HepG2 (cell line): ENCODE measurements around the gene DND1. TPM values are rescaled to one million over a fixed set of nuclear protein-coding genes. Genes with fewer than 3 reads are reported as not detected.

Experiments
- ATAC-seq: fragments of 200-7000 bp; cut with Tn5 transposase; 3 replicates; pipeline ENCODE4 v1.9.1; 2020; ENCODE audit warnings: mild to moderate bottlenecking, moderate library complexity
- BruUV-seq: library from RNA; stranded (reverse); fragments of 400-500 nt; replicated peaks from 2 replicates; lab custom pipeline; 2021; lab: Mats Ljungman, UMichigan
- CTCF ChIA-PET: fragments of 300-600 bp; formaldehyde crosslinking; extraction: SDS; loops from one replicate; lab custom pipeline; 2021; ENCODE audit warnings: low total read pairs, inconsistent platforms, low intra/inter-chr PET ratio; lab: Yijun Ruan, JAX
- POLR2A ChIA-PET: fragments of 350-600 bp; sonication (Branson Sonifier 250); formaldehyde crosslinking; loops from one replicate; lab custom pipeline; 2020; ENCODE audit warnings: antibody characterized with exemption, inconsistent platforms; lab: Yijun Ruan, JAX
- DNase-seq: peaks from one replicate; pipeline ENCODE4 v3.0.0-alpha.2; 2015; ENCODE audit warnings: low spot score
- FAIRE-seq: peaks from 3 replicates; lab custom pipeline; 2011; peaks lifted over from hg19 to GRCh38; lab: Jason Lieb, UNC
- H2AFZ ChIP-seq: one replicate; pipeline ENCODE4 v1.6.1; 2011; ENCODE audit warnings: low read length, inconsistent platforms
- H3K27ac ChIP-seq: fragments of 300-600 bp; 3 replicates; pipeline ENCODE4 v1.8.0; 2011; ENCODE audit warnings: mixed run types, mild to moderate bottlenecking, mixed read lengths, low read length, inconsistent platforms; ENCODE audit not compliant: insufficient read depth; ENCODE audit errors: extremely low read length
- H3K27me3 ChIP-seq, 2 experiments: fragments of 200-600 bp in 1 of 2; 2 replicates in 1 of 2; 3 replicates in 1 of 2; pipeline versions ENCODE4 v1.6.0 to v1.8.0; 2011; ENCODE audit warnings: low read length in 2 of 2, mild to moderate bottlenecking in 2 of 2, moderate library complexity in 2 of 2, inconsistent platforms in 1 of 2; ENCODE audit not compliant: insufficient read depth in 2 of 2, control insufficient read depth in 1 of 2
- H3K36me3 ChIP-seq, 2 experiments: fragments of 200-600 bp in 1 of 2; replicated peaks in 1 of 2; 2 replicates in 1 of 2; 3 replicates in 1 of 2; pipeline versions ENCODE4 v1.5.1 to v1.8.0; 2011; ENCODE audit warnings: low read length in 2 of 2, inconsistent platforms in 1 of 2; ENCODE audit not compliant: insufficient read depth in 2 of 2, control insufficient read depth in 1 of 2
- H3K4me1 ChIP-seq: 2 replicates; pipeline ENCODE4 v1.5.1; 2012; ENCODE audit warnings: low read length, inconsistent platforms; ENCODE audit not compliant: insufficient read depth
- H3K4me2 ChIP-seq: 2 replicates; pipeline ENCODE4 v1.6.0; 2011; ENCODE audit warnings: low read depth, low read length, inconsistent platforms
- H3K4me3 ChIP-seq, 3 experiments: fragments of 200-600 bp in 1 of 3; sonication (generic), shearing (Covaris generic) in 1 of 3; replicated peaks in 1 of 3; 2 replicates each; pipeline ENCODE4 v1.5.1; 2011 to 2016; ENCODE audit warnings: low read length in 3 of 3, inconsistent platforms in 2 of 3, low read depth in 2 of 3, mild to moderate bottlenecking in 2 of 3, control low read depth in 1 of 3, mixed read lengths in 1 of 3; ENCODE audit not compliant: insufficient read depth in 1 of 3
- H3K79me2 ChIP-seq: one replicate; pipeline ENCODE4 v1.6.1; 2011; ENCODE audit warnings: low read length, inconsistent platforms; ENCODE audit not compliant: insufficient read depth
- H3K9ac ChIP-seq: 2 replicates; pipeline ENCODE4 v1.6.0; 2011; ENCODE audit warnings: mild to moderate bottlenecking, low read depth, low read length, inconsistent platforms; ENCODE audit not compliant: insufficient read depth
- H3K9me3 ChIP-seq: 2 replicates; pipeline ENCODE4 v1.5.1; 2012; ENCODE audit warnings: mild to moderate bottlenecking, low read length
- H4K20me1 ChIP-seq: 2 replicates; pipeline ENCODE4 v1.6.0; 2011; ENCODE audit warnings: inconsistent platforms, mild to moderate bottlenecking, low read length, moderate library complexity; ENCODE audit not compliant: insufficient read depth
- CCDC6 ChIP-seq: sonication (generic); formaldehyde crosslinking; IDR thresholded peaks from 2 replicates; pipeline ENCODE4 v1.8.1; 2022; ENCODE audit warnings: mild to moderate bottlenecking, missing genetic modification reagents, moderate library complexity
- KDM1A ChIP-seq: IDR thresholded peaks from 2 replicates; pipeline ENCODE4 v1.6.1; 2016; ENCODE audit warnings: missing compliant biosample characterization
- SRY ChIP-seq: sonication (generic); formaldehyde crosslinking; IDR thresholded peaks from 2 replicates; pipeline ENCODE4 v1.8.0; 2022; ENCODE audit warnings: mild to moderate bottlenecking, missing genetic modification reagents
- ZNF335 ChIP-seq: sonication (generic); formaldehyde crosslinking; IDR thresholded peaks from 2 replicates; pipeline ENCODE4 v1.4.0; 2020; ENCODE audit warnings: missing genetic modification reagents
- WGBS: methylation state at CpG from one replicate; pipeline ENCODE4 v1.1.6; 2017; ENCODE audit warnings: low lambda C conversion rate; 5-methylcytosine and 5-hydroxymethylcytosine counted together
- in situ Hi-C: cut with HindIII; loops from 2 replicates; pipeline ENCODE4 v1.10.0; 2017; ENCODE audit warnings: low pct_unique_long_range_greater_than_20kb; ENCODE audit not compliant: extremely low pct_ligation_motif_present
- intact Hi-C: fragments of 100-400 bp; cut with micrococcal nuclease; formaldehyde crosslinking; loops from one replicate; pipeline ENCODE4 v1.10.0; 2022; ENCODE audit not compliant: unreplicated experiment
- polyA plus RNA-seq, 8 experiments: library from polyadenylated mRNA; depleted of rRNA in 3 of 8; stranded (reverse) in 7 of 8; unstranded in 1 of 8; fragments of >200 nt; fragmentation: Illumina TruSeq in 4 of 8; extraction: Trizol in 4 of 8; gene quantifications; 2 replicates each; pipeline versions ENCODE4 v1.2.1 to v1.2.3, GENCODE V29; 2011 to 2016; ENCODE audit warnings: low read depth in 4 of 8, missing spikeins in 1 of 8, mixed read lengths in 1 of 8; ENCODE audit not compliant: insufficient read depth in 1 of 8
- total RNA-seq, 5 experiments: library from RNA; depleted of rRNA; stranded (reverse); fragments of >200 nt; fragmentation: Illumina TruSeq; extraction: Trizol; gene quantifications; 2 replicates each; pipeline ENCODE4 v1.2.3, GENCODE V29; 2016; ENCODE audit warnings: low read depth in 1 of 5
- TF ChIP-seq, protein P1 (sequence below): sonication (generic); formaldehyde crosslinking; IDR thresholded peaks from 2 replicates; pipeline ENCODE4 v1.5.1; 2020; ENCODE audit warnings: mild to moderate bottlenecking, missing genetic modification reagents
- TF ChIP-seq, protein P2 (sequence below): sonication (generic); formaldehyde crosslinking; IDR thresholded peaks from 2 replicates; pipeline ENCODE4 v1.5.1; 2020; ENCODE audit warnings: mild to moderate bottlenecking, missing genetic modification reagents, moderate library complexity
- TF ChIP-seq, protein P3 (sequence below): sonication (generic); formaldehyde crosslinking; IDR thresholded peaks from 2 replicates; pipeline ENCODE4 v1.4.0; 2020; ENCODE audit warnings: missing genetic modification reagents, mild to moderate bottlenecking, borderline replicate concordance
- TF ChIP-seq, protein P4 (sequence below): IDR thresholded peaks from 2 replicates; pipeline ENCODE4 v1.6.1; 2016; ENCODE audit warnings: low read depth

The DND1 gene
- total and polyA plus RNA-seq, 2 of the 13 experiments (the other 11 are each of a cell fraction or from before 2014, with no cell fraction given): 0.48 to 0.55 TPM

DNA sequence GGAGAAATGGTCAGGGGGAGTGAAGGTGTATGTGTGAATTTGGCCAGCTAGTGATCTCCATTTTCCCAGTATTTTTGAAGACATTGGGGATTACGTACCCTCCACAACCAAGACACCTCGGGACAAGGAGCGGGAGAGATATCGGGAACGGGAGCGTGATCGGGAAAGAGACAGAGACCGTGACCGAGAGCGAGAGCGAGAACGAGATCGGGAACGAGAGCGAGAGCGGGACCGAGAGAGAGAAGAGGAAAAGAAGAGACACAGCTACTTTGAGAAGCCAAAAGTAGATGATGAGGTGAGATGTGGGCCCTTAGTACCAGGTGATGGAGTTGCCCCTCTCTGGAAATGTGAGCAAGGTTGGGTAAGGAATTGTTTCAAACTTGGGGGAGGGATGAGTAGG, 14.5 kb downstream of the DND1 start:
- POLR2A ChIA-PET: no interaction called here
- FAIRE-seq (no peak), DNase-seq (no peak)
- Histone ChIP-seq H3K36me3 (peaks cover 38 to 80% of the 10 kb centered on the region in 2 experiments), H4K20me1 (no peaks in the 10 kb centered on the region), H3K9me3 (no peaks in the 10 kb centered on the region), H3K4me2 (no peak overlapping the region), H3K4me3 (no peak overlapping the region), H3K4me1 (peaks cover 8% of the 10 kb centered on the region), H2AFZ (no peak overlapping the region), H3K27ac (no peak overlapping the region), H3K9ac (no peak overlapping the region)
- no TSS peak for BruUV-seq
- intact Hi-C loops: no loop called here
- in situ Hi-C loops: no loop called here
- TF ChIP-seq, protein P1, sequence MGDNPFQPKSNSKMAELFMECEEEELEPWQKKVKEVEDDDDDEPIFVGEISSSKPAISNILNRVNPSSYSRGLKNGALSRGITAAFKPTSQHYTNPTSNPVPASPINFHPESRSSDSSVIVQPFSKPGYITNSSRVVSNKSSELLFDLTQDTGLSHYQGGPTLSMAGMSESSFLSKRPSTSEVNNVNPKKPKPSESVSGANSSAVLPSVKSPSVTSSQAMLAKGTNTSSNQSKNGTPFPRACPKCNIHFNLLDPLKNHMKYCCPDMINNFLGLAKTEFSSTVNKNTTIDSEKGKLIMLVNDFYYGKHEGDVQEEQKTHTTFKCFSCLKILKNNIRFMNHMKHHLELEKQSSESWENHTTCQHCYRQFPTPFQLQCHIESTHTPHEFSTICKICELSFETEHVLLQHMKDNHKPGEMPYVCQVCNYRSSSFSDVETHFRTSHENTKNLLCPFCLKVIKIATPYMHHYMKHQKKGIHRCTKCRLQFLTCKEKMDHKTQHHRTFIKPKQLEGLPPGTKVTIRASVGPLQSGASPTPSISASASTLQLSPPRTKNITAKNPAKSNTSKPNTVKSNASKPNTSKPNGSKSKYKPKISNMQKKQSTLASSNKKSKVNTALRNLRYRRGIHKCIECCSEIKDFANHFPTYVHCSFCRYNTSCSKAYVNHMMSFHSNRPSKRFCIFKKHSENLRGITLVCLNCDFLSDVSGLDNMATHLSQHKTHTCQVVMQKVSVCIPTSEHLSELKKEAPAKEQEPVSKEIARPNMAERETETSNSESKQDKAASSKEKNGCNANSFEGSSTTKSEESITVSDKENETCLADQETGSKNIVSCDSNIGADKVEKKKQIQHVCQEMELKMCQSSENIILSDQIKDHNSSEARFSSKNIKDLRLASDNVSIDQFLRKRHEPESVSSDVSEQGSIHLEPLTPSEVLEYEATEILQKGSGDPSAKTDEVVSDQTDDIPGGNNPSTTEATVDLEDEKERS (CRISPR knock-in tag): no peak
- TF ChIP-seq, protein P2, sequence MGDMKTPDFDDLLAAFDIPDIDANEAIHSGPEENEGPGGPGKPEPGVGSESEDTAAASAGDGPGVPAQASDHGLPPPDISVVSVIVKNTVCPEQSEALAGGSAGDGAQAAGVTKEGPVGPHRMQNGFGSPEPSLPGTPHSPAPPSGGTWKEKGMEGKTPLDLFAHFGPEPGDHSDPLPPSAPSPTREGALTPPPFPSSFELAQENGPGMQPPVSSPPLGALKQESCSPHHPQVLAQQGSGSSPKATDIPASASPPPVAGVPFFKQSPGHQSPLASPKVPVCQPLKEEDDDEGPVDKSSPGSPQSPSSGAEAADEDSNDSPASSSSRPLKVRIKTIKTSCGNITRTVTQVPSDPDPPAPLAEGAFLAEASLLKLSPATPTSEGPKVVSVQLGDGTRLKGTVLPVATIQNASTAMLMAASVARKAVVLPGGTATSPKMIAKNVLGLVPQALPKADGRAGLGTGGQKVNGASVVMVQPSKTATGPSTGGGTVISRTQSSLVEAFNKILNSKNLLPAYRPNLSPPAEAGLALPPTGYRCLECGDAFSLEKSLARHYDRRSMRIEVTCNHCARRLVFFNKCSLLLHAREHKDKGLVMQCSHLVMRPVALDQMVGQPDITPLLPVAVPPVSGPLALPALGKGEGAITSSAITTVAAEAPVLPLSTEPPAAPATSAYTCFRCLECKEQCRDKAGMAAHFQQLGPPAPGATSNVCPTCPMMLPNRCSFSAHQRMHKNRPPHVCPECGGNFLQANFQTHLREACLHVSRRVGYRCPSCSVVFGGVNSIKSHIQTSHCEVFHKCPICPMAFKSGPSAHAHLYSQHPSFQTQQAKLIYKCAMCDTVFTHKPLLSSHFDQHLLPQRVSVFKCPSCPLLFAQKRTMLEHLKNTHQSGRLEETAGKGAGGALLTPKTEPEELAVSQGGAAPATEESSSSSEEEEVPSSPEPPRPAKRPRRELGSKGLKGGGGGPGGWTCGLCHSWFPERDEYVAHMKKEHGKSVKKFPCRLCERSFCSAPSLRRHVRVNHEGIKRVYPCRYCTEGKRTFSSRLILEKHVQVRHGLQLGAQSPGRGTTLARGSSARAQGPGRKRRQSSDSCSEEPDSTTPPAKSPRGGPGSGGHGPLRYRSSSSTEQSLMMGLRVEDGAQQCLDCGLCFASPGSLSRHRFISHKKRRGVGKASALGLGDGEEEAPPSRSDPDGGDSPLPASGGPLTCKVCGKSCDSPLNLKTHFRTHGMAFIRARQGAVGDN (CRISPR knock-in tag): no peak
- TF ChIP-seq, protein P3, sequence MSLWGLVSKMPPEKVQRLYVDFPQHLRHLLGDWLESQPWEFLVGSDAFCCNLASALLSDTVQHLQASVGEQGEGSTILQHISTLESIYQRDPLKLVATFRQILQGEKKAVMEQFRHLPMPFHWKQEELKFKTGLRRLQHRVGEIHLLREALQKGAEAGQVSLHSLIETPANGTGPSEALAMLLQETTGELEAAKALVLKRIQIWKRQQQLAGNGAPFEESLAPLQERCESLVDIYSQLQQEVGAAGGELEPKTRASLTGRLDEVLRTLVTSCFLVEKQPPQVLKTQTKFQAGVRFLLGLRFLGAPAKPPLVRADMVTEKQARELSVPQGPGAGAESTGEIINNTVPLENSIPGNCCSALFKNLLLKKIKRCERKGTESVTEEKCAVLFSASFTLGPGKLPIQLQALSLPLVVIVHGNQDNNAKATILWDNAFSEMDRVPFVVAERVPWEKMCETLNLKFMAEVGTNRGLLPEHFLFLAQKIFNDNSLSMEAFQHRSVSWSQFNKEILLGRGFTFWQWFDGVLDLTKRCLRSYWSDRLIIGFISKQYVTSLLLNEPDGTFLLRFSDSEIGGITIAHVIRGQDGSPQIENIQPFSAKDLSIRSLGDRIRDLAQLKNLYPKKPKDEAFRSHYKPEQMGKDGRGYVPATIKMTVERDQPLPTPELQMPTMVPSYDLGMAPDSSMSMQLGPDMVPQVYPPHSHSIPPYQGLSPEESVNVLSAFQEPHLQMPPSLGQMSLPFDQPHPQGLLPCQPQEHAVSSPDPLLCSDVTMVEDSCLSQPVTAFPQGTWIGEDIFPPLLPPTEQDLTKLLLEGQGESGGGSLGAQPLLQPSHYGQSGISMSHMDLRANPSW (CRISPR knock-in tag): no peak
- no peak for TF ChIP-seq ZNF335 (CRISPR knock-in tag)
- no peak for TF ChIP-seq SRY (CRISPR knock-in tag)
- no peak for TF ChIP-seq CCDC6 (CRISPR knock-in tag)
- no peak for TF ChIP-seq KDM1A
- TF ChIP-seq, protein P4, sequence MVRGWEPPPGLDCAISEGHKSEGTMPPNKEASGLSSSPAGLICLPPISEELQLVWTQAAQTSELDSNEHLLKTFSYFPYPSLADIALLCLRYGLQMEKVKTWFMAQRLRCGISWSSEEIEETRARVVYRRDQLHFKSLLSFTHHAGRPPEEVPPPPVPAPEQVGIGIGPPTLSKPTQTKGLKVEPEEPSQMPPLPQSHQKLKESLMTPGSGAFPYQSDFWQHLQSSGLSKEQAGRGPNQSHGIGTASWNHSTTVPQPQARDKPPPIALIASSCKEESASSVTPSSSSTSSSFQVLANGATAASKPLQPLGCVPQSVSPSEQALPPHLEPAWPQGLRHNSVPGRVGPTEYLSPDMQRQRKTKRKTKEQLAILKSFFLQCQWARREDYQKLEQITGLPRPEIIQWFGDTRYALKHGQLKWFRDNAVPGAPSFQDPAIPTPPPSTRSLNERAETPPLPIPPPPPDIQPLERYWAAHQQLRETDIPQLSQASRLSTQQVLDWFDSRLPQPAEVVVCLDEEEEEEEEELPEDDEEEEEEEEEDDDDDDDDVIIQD (CRISPR knock-in tag): no peak
- TF ChIP-seq, all 625 proteins: peak for 0
- CTCF ChIA-PET: no interaction called here
- Histone ChIP-seq H3K27me3 (no peaks in the 10 kb centered on the region), H3K79me2 (no peaks in the 10 kb centered on the region)
- WGBS: 98% methylated on average over 17 of the region's 17 CpGs
- ATAC-seq: no peak
